Stimulated activated CD8-positive, alpha-beta memory T cell treated with anti-CD3 and anti-CD28 coated beads, Interleukin-7, amount 100 ng/mL, for 48 hours (primary cell): ENCODE results near the gene ERCC6L.
"Not testable (repeated sequence)": the region's sequence is repeated elsewhere in the genome, so short reads cannot be mapped to it uniquely, and the experiment has no call there.

ENCODE experiments used
- DNase-seq, 2 donors: peaks; one replicate each; pipeline ENCODE4 v3.0.0-alpha.2; 2020; ENCODE audit warnings: low read depth in 1 of 2; ENCODE audit errors: extremely low read depth in 1 of 2

ERCC6L gene

GRCh38 chrX:72176981-72177380 lies 61.8 kb downstream of the ERCC6L start:
- DNase-seq = no peak

DNA sequence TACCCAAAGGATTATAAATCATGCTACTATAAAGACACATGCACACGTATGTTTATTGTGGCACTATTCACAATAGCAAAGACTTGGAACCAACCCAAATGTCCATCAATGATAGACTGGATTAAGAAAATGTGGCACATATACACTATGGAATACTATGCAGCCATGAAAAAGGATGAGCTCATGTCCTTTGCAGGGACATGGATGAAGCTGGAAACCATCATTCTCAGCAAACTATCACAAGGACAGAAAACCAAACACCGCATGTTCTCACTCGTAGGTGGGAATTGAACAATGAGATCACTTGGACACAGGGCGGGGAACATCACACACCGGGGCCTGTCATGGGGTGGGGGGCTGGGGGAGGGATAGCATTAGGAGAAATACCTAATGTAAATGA lies 62.5 kb downstream of the ERCC6L start:
- DNase-seq = not testable (repeated sequence)

DNA sequence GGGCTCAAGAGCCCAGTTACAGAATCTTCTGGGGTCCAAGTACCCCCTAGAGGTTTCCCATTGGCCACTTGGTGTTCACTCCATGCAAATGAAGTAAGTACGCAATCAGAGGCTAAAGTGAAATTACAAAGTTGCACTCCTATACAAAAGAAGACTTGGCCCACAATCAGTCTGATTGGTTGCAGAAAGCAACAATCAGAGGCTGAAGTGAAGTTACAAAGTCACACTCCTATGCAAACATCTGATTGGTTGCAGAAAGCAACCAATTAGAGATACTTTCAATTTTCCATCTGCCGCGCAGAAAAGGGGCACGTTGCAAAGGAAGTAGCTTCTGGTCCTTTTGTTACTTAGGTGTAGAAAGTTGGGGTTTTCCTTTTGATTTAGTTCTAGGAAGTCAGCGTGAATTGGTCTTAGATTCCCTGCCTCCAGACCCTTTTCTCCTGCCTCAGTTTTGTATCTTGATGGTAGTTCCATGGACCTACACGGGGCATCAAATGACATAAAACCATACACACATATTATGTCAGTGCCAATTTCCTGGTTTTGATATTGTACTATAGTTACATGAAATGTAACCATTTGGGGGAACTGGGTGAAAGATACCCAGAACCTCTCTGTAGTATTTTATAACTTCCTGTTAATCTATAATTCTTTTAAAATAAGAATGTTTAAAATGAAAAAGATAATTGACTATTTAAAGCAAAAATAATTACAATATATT lies 69.7 kb downstream of the ERCC6L start:
- DNase-seq = no peak

DNA sequence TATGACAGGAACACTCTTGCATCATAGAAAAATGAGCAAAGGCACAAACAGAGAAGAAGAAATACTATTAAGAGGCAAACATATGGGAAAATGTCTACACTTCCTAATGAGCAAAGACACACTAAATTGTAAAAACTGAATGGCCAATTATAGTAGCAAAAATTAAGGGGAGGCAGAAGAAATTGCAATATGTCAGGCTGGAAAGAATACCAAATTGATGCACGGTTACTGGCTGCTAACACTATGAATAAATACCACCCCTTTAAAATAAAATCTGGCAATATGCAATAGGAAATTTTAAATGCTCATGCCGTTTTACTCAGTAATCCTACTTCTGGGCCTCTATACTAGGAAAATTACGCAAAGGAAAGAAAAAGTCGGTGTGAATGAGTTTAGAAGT lies 73.3 kb downstream of the ERCC6L start:
- DNase-seq = no peak

- no peak for DNase-seq
Measured at GRCh38 chrX:72159769-72160168, 79.1 kb downstream of the ERCC6L start.

GRCh38 chrX:72158773-72159172 lies 80.1 kb downstream of the ERCC6L start:
- no peak for DNase-seq
